CD14-positive monocyte (primary cell): ENCODE measurements around the gene IPO11. TPM values are rescaled to one million over a fixed set of nuclear protein-coding genes. Genes with fewer than 3 reads are reported as not detected.
A peak's percentile ranks its signal among the peaks of the same experiment; 100 is the strongest.

Experiments used
- DNase-seq, 3 donors: peaks; one replicate each; pipeline ENCODE4 v3.0.0-alpha.2; 2011 to 2022
- H2AFZ ChIP-seq: 2 replicates; pipeline ENCODE4 v1.6.0; 2012; ENCODE audit warnings: mild to moderate bottlenecking, low read depth, low read length, inconsistent platforms; ENCODE audit not compliant: insufficient read depth, poor library complexity, severe bottlenecking
- H3K27ac ChIP-seq, 2 donors: 1 replicate in 1 of 2; 2 replicates in 1 of 2; pipeline ENCODE4 v1.5.1; 2012 to 2013; ENCODE audit warnings: low read length in 2 of 2, control low read depth in 1 of 2, inconsistent platforms in 1 of 2, low read depth in 1 of 2, mild to moderate bottlenecking in 1 of 2
- H3K27me3 ChIP-seq, 2 donors: one replicate each; pipeline versions ENCODE4 v1.6.0 to v1.6.1; 2011 to 2013; ENCODE audit warnings: low read length in 2 of 2; ENCODE audit not compliant: control insufficient read depth in 2 of 2, insufficient read depth in 2 of 2
- H3K36me3 ChIP-seq, 2 donors: replicated peaks in 1 of 2; 1 replicate in 1 of 2; 2 replicates in 1 of 2; pipeline versions ENCODE4 v1.5.1 to v1.6.1; 2012 to 2013; ENCODE audit warnings: low read length in 2 of 2, control low read depth in 1 of 2, inconsistent platforms in 1 of 2, mild to moderate bottlenecking in 1 of 2; ENCODE audit not compliant: insufficient read depth in 2 of 2, control insufficient read depth in 1 of 2
- H3K4me1 ChIP-seq, 2 donors: 1 replicate in 1 of 2; 2 replicates in 1 of 2; pipeline versions ENCODE4 v1.5.1 to v1.6.1; 2012 to 2013; ENCODE audit warnings: low read length in 2 of 2, control low read depth in 1 of 2, inconsistent platforms in 1 of 2, mild to moderate bottlenecking in 1 of 2, moderate library complexity in 1 of 2; ENCODE audit not compliant: insufficient read depth in 2 of 2, control insufficient read depth in 1 of 2
- H3K4me2 ChIP-seq: replicated peaks from 2 replicates; pipeline ENCODE3; 2012; ENCODE audit warnings: low read length, moderate library complexity, mild to moderate bottlenecking; ENCODE audit not compliant: poor library complexity, severe bottlenecking; ENCODE audit errors: extremely low read depth
- H3K4me3 ChIP-seq, 3 experiments: fragments of 200-600 bp in 1 of 3; sonication (generic) in 1 of 3; replicated peaks in 1 of 3; 1 replicate in 2 of 3; 2 replicates in 1 of 3; pipeline ENCODE4 v1.5.1; 2011 to 2013; ENCODE audit warnings: low read length in 3 of 3, mild to moderate bottlenecking in 3 of 3, control low read depth in 2 of 3, low read depth in 2 of 3, inconsistent platforms in 1 of 3, moderate library complexity in 1 of 3
- H3K79me2 ChIP-seq: 2 replicates; pipeline ENCODE4 v1.6.0; 2012; ENCODE audit warnings: mild to moderate bottlenecking, control low read depth, inconsistent platforms, low read length, moderate library complexity; ENCODE audit not compliant: insufficient read depth
- H3K9ac ChIP-seq: 2 replicates; pipeline ENCODE4 v1.6.0; 2017; ENCODE audit warnings: low read length, mild to moderate bottlenecking; ENCODE audit not compliant: insufficient read depth, poor library complexity, severe bottlenecking
- H3K9me3 ChIP-seq, 2 donors: replicated peaks in 1 of 2; 1 replicate in 1 of 2; 2 replicates in 1 of 2; pipeline versions ENCODE4 v1.5.1 to v1.6.1; 2012 to 2013; ENCODE audit warnings: low read length in 2 of 2, control low read depth in 1 of 2; ENCODE audit not compliant: control insufficient read depth in 1 of 2, insufficient read depth in 1 of 2
- H4K20me1 ChIP-seq: 2 replicates; pipeline ENCODE4 v1.6.0; 2012; ENCODE audit warnings: mild to moderate bottlenecking, low read length, control low read depth, moderate library complexity; ENCODE audit not compliant: insufficient read depth
- H3K27ac Mint-ChIP-seq, 7 donors: one replicate each; pipeline ENCODE4 v1.8.0; 2020; ENCODE audit warnings: mild to moderate bottlenecking in 7 of 7, mixed read lengths in 7 of 7, moderate library complexity in 6 of 7, inconsistent platforms in 2 of 7
- H3K27me3 Mint-ChIP-seq, 3 donors: one replicate each; pipeline ENCODE4 v1.8.0; 2021 to 2022; ENCODE audit warnings: low read depth in 3 of 3, mild to moderate bottlenecking in 3 of 3, mixed read lengths in 3 of 3, moderate library complexity in 3 of 3, inconsistent platforms in 1 of 3
- H3K36me3 Mint-ChIP-seq, 2 donors: one replicate each; pipeline ENCODE4 v1.8.0; 2020; ENCODE audit warnings: mixed read lengths in 2 of 2, inconsistent platforms in 1 of 2, mild to moderate bottlenecking in 1 of 2
- H3K4me1 Mint-ChIP-seq: one replicate; pipeline ENCODE4 v1.8.0; 2020; ENCODE audit warnings: mild to moderate bottlenecking, mixed read lengths
- H3K4me3 Mint-ChIP-seq, 2 donors: one replicate each; pipeline ENCODE4 v1.8.0; 2020; ENCODE audit warnings: mild to moderate bottlenecking in 2 of 2, mixed read lengths in 2 of 2, moderate library complexity in 1 of 2
- H3K9me3 Mint-ChIP-seq, 7 donors: one replicate each; pipeline ENCODE4 v1.8.0; 2020 to 2022; ENCODE audit warnings: mixed read lengths in 7 of 7, mild to moderate bottlenecking in 6 of 7, moderate library complexity in 6 of 7, inconsistent platforms in 2 of 7
- WGBS: methylation state at CpG from one replicate; pipeline ENCODE4 v1.1.5; 2013; ENCODE audit warnings: missing lambda C conversion rate; ENCODE audit not compliant: insufficient coverage; 5-methylcytosine and 5-hydroxymethylcytosine counted together
- intact Hi-C, 2 donors: fragments of 100-400 bp; cut with micrococcal nuclease; formaldehyde crosslinking; loops; one replicate each; pipeline versions ENCODE4 v1.15.0 to v1.15.1; 2023
- polyA plus RNA-seq, 3 donors: library from polyadenylated mRNA; depleted of rRNA in 1 of 3; unstranded in 2 of 3; stranded (reverse) in 1 of 3; fragments of 300-500 nt in 2 of 3; fragments of >200 nt in 1 of 3; fragmentation: Illumina TruSeq in 2 of 3; gene quantifications; 1 replicate in 2 of 3; 2 replicates in 1 of 3; pipeline ENCODE4 v1.2.3, GENCODE V29; 2012 to 2021
- TF ChIP-seq, protein P1 (sequence below): fragments of 200-600 bp; IDR thresholded peaks from one replicate; pipeline ENCODE4 v1.8.0; 2022; ENCODE audit warnings: antibody characterized with exemption, mild to moderate bottlenecking

The IPO11 gene
- polyA plus RNA-seq, 3 donors, result 4.4 to 5.5 (median 5.3) TPM

GRCh38 chr5:62575489-62575888 is 162.9 kb downstream of the IPO11 start:
- H3K27ac Mint-ChIP-seq, result peak overlapping the region in 1 of 7 donors; percentile 5
- no peak overlapping the region for H3K4me3 Mint-ChIP-seq
- H4K20me1 ChIP-seq, result no peaks in the 10 kb centered on the region
- no CpG with 5 or more reads among the region's 1 CpG for WGBS
- intact Hi-C loops, result no loop called here
- peaks cover 0 to 2% (median 0%) of the 10 kb centered on the region in 7 donors for H3K9me3 Mint-ChIP-seq
- H3K36me3 Mint-ChIP-seq, result peaks cover 3 to 4% of the 10 kb centered on the region in 2 donors
- H3K4me3 ChIP-seq, result no peak overlapping the region
- peaks cover 4 to 8% of the 10 kb centered on the region in 2 donors for H3K4me1 ChIP-seq
- no peak overlapping the region for H3K4me2 ChIP-seq
- peaks cover 31% of the 10 kb centered on the region for H3K4me1 Mint-ChIP-seq
- H2AFZ ChIP-seq, result no peak overlapping the region
- H3K27me3 ChIP-seq, result no peaks in the 10 kb centered on the region
- peaks cover 0 to 2% (median 0%) of the 10 kb centered on the region in 3 donors for H3K27me3 Mint-ChIP-seq
- DNase-seq, result no peak
- H3K79me2 ChIP-seq, result no peaks in the 10 kb centered on the region
- no peak overlapping the region for H3K27ac ChIP-seq
- no peaks in the 10 kb centered on the region for H3K36me3 ChIP-seq
- no peaks in the 10 kb centered on the region for H3K9me3 ChIP-seq
- H3K9ac ChIP-seq, result no peak overlapping the region
- TF ChIP-seq, protein P1, sequence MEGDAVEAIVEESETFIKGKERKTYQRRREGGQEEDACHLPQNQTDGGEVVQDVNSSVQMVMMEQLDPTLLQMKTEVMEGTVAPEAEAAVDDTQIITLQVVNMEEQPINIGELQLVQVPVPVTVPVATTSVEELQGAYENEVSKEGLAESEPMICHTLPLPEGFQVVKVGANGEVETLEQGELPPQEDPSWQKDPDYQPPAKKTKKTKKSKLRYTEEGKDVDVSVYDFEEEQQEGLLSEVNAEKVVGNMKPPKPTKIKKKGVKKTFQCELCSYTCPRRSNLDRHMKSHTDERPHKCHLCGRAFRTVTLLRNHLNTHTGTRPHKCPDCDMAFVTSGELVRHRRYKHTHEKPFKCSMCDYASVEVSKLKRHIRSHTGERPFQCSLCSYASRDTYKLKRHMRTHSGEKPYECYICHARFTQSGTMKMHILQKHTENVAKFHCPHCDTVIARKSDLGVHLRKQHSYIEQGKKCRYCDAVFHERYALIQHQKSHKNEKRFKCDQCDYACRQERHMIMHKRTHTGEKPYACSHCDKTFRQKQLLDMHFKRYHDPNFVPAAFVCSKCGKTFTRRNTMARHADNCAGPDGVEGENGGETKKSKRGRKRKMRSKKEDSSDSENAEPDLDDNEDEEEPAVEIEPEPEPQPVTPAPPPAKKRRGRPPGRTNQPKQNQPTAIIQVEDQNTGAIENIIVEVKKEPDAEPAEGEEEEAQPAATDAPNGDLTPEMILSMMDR, result no peak

- peaks cover 7 to 8% of the 10 kb centered on the region in 2 donors for H3K36me3 Mint-ChIP-seq
- intact Hi-C loops, result no loop called here
- no peak for DNase-seq
- H3K4me1 Mint-ChIP-seq, result peaks cover 37% of the 10 kb centered on the region
- Histone ChIP-seq H3K36me3 (no peaks in the 10 kb centered on the region), H3K27me3 (no peaks in the 10 kb centered on the region), H3K27ac (no peak overlapping the region), H3K4me3 (no peak overlapping the region), H3K9me3 (no peaks in the 10 kb centered on the region), H3K79me2 (no peaks in the 10 kb centered on the region), H3K4me2 (no peak overlapping the region), H2AFZ (no peak overlapping the region), H3K4me1 (peaks cover 4 to 8% of the 10 kb centered on the region in 2 donors), H3K9ac (no peak overlapping the region), H4K20me1 (no peaks in the 10 kb centered on the region)
- H3K4me3 Mint-ChIP-seq, result no peak overlapping the region
- WGBS, result 83% methylated on average over 3 of the region's 4 CpGs
- peaks cover 0 to 2% (median 0%) of the 10 kb centered on the region in 7 donors for H3K9me3 Mint-ChIP-seq
- peaks cover 0 to 2% (median 0%) of the 10 kb centered on the region in 3 donors for H3K27me3 Mint-ChIP-seq
- no peak overlapping the region for H3K27ac Mint-ChIP-seq
- TF ChIP-seq, protein P1, result no peak
These were observed 164.1 kb downstream of the IPO11 start for GRCh38 chr5:62576570-62577170.
